Gastroesophageal sphincter (tissue), 4 donors: ENCODE results near the gene ZNF343. TPM values are rescaled to one million over a fixed set of nuclear protein-coding genes. Genes with fewer than 3 reads are reported as not detected.

Experiments used
- ATAC-seq: fragments of 150-250 bp; one replicate; pipeline ENCODE4 v1.9.1; 2016; ENCODE audit warnings: mild to moderate bottlenecking, moderate library complexity
- H3K27ac ChIP-seq, 4 donors: fragments of 200-600 bp; sonication (generic) in 3 of 4; 1 replicate in 3 of 4; 2 replicates in 1 of 4; pipeline ENCODE4 v1.5.1; 2016 to 2019
- H3K27me3 ChIP-seq: fragments of 200-600 bp; sonication (generic); one replicate; pipeline ENCODE4 v1.5.1; 2019
- H3K36me3 ChIP-seq, 2 donors: fragments of 200-600 bp; sonication (generic); one replicate each; pipeline ENCODE4 v1.5.1; 2019; ENCODE audit warnings: control low read depth in 1 of 2
- H3K4me1 ChIP-seq, 3 donors: fragments of 200-600 bp; sonication (generic); 1 replicate in 2 of 3; 2 replicates in 1 of 3; pipeline ENCODE4 v1.5.1; 2016 to 2019; ENCODE audit warnings: control low read depth in 2 of 3
- H3K4me3 ChIP-seq, 2 donors: fragments of 200-600 bp; sonication (generic); one replicate each; pipeline ENCODE4 v1.5.1; 2019; ENCODE audit warnings: mild to moderate bottlenecking in 1 of 2, moderate library complexity in 1 of 2
- H3K9me3 ChIP-seq, 3 donors: fragments of 200-600 bp; sonication (generic); one replicate each; pipeline ENCODE4 v1.5.1; 2017 to 2019; ENCODE audit warnings: control low read depth in 2 of 3
- EP300 ChIP-seq: sonication (generic); formaldehyde crosslinking; IDR thresholded peaks from one replicate; pipeline ENCODE4 v1.6.1; 2017; ENCODE audit warnings: antibody characterized with exemption, mild to moderate bottlenecking
- POLR2A ChIP-seq, 2 donors: fragments of 450-650 bp; IDR thresholded peaks; one replicate each; pipeline ENCODE4 v1.6.1; 2017; ENCODE audit warnings: antibody characterized with exemption in 2 of 2, mild to moderate bottlenecking in 2 of 2, moderate library complexity in 1 of 2
- POLR2AphosphoS5 ChIP-seq: sonication (generic); formaldehyde crosslinking; IDR thresholded peaks from one replicate; pipeline ENCODE4 v1.6.1; 2017; ENCODE audit warnings: antibody characterized with exemption
- WGBS, 2 donors: methylation state at CpG; one replicate each; pipeline ENCODE4 v1.1.5; 2018; ENCODE audit warnings: low coverage in 1 of 2; 5-methylcytosine and 5-hydroxymethylcytosine counted together
- total RNA-seq, 4 donors: library from RNA; depleted of rRNA; stranded (reverse); fragments of >200 nt; gene quantifications; one replicate each; pipeline ENCODE4 v1.1.0, GENCODE V29; 2016
- TF ChIP-seq, protein P1 (sequence below), 4 experiments: fragments of 200-600 bp in 2 of 4; fragments of 450-650 bp in 2 of 4; sonication (generic) in 1 of 4; IDR thresholded peaks; one replicate each; pipeline ENCODE4 v1.5.1; 2017 to 2019; ENCODE audit warnings: antibody characterized with exemption in 4 of 4, mild to moderate bottlenecking in 2 of 4, moderate library complexity in 2 of 4

Gene ZNF343
- total RNA-seq, 4 donors from 2014 or later: 10.3 to 16.8 (median 12.5) TPM

DNA sequence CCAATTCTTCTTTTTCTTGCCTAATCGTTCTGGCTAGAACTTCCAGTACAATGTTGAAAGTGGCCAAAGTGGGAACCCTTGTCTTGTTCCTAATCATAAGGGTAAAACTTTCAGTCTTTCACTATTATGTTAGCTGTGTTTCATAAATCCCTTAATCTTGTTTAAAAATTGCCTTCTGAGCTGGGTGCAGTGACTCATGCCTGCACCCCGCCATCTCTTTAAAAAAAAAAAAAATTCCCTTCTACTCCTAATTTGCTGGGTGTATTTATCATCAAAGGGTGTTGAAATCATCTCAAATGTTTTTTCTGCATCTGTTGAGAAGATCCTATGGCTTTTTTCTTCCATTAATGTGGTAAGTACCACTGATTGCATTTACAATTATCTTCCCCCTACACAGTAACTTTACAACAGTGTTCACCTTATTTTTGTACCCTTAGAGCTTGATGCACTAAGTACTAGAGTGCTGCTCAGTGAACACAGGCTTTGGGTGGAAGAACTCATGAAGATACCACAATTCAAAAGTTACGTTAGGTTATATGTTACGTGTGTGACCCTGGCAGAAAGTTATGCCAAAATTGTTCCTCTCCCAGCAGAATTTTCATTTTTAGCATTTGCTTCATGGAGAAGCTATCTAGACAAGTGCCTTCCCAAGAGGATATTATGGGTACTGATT is 47.8 kb downstream of the ZNF343 start:
- ATAC-seq: no peak

GRCh38 chr20:2459981-2460751 is 48.5 kb downstream of the ZNF343 start:
- TF ChIP-seq POLR2AphosphoS5 (no peak), POLR2A (IDR thresholded peaks at IDR 0.05) (no peak), EP300 (no peak)
- TF ChIP-seq, protein P1, sequence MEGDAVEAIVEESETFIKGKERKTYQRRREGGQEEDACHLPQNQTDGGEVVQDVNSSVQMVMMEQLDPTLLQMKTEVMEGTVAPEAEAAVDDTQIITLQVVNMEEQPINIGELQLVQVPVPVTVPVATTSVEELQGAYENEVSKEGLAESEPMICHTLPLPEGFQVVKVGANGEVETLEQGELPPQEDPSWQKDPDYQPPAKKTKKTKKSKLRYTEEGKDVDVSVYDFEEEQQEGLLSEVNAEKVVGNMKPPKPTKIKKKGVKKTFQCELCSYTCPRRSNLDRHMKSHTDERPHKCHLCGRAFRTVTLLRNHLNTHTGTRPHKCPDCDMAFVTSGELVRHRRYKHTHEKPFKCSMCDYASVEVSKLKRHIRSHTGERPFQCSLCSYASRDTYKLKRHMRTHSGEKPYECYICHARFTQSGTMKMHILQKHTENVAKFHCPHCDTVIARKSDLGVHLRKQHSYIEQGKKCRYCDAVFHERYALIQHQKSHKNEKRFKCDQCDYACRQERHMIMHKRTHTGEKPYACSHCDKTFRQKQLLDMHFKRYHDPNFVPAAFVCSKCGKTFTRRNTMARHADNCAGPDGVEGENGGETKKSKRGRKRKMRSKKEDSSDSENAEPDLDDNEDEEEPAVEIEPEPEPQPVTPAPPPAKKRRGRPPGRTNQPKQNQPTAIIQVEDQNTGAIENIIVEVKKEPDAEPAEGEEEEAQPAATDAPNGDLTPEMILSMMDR (IDR thresholded peaks at IDR 0.05): no peak
- Histone ChIP-seq H3K27me3 (no peaks in the 10 kb centered on the region), H3K4me3 (no peak overlapping the region), H3K4me1 (no peaks in the 10 kb centered on the region), H3K9me3 (no peaks in the 10 kb centered on the region), H3K27ac (no peak overlapping the region), H3K36me3 (peaks cover 34 to 68% of the 10 kb centered on the region in 2 donors)
- ATAC-seq: no peak
- 65 to 83% methylated on average over 1 of the region's 1 CpG for whole genome bisulfite sequencing, 2 donors

More for the DNA sequence above, 47.8 kb downstream of the ZNF343 start:
- no peak overlapping the region for H3K4me3 ChIP-seq
- TF ChIP-seq POLR2AphosphoS5: no peak
- no peaks in the 10 kb centered on the region for H3K4me1 ChIP-seq
- H3K36me3 ChIP-seq: peaks cover 34 to 75% of the 10 kb centered on the region in 2 donors
- no peaks in the 10 kb centered on the region for H3K9me3 ChIP-seq
- H3K27ac ChIP-seq: no peak overlapping the region
- no peaks in the 10 kb centered on the region for H3K27me3 ChIP-seq
- WGBS, 2 donors: 81 to 83% methylated on average over 4 of the region's 4 CpGs

DNA sequence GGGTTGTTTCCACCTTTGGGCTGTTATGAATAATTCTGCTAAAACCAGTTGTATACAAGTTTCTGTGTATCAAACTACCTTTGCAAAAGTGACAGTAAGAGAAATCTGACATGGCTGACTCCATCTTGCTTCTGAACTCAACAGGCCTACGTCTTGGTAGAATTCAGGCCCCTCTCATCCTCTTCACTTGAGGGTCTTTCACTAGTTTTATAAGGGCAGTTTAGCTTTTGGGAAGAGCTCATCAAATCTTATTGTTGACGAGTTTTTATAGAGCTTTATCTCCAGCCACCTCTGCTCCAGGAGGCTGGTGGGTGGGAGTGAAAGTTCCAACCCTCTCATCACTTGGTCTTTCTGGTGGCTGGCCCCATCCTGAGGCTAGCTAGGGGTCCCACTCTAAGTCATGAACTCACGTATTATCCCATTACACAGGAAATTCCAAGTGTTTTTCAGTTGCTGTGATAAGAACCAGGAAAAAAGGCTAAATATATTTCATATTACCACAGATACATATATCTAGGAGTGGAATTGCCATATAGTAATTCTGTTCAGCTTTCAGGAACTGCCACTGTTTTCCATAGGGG is 49.7 kb downstream of the ZNF343 start:
- Histone ChIP-seq H3K36me3 (peaks cover 27 to 56% of the 10 kb centered on the region in 2 donors), H3K4me3 (no peak overlapping the region), H3K9me3 (no peaks in the 10 kb centered on the region), H3K27ac (no peak overlapping the region), H3K4me1 (peaks cover 0 to 5% (median 0%) of the 10 kb centered on the region in 3 donors), H3K27me3 (no peaks in the 10 kb centered on the region)
- no peak for TF ChIP-seq POLR2A (IDR thresholded peaks at IDR 0.05)
- TF ChIP-seq POLR2AphosphoS5: no peak
- no peak for TF ChIP-seq EP300
- TF ChIP-seq, protein P1 (IDR thresholded peaks at IDR 0.05): no peak
- ATAC-seq: no peak
- 87 to 100% methylated on average over 3 of the region's 3 CpGs for WGBS, 2 donors

- H3K27ac ChIP-seq: no peak overlapping the region
- H3K9me3 ChIP-seq: no peaks in the 10 kb centered on the region
- peaks cover 0 to 5% (median 0%) of the 10 kb centered on the region in 3 donors for H3K4me1 ChIP-seq
- H3K27me3 ChIP-seq: no peaks in the 10 kb centered on the region
- WGBS, 2 donors: 52 to 54% methylated on average over 2 of the region's 2 CpGs
- H3K36me3 ChIP-seq: peaks cover under 1 to 25% of the 10 kb centered on the region in 2 donors
- no peak for TF ChIP-seq POLR2AphosphoS5
- TF ChIP-seq, protein P1 (IDR thresholded peaks at IDR 0.05): no peak
- TF ChIP-seq POLR2A (IDR thresholded peaks at IDR 0.05): no peak
- no peak for TF ChIP-seq EP300
- no peak for ATAC-seq
- no peak overlapping the region for H3K4me3 ChIP-seq
Observed at GRCh38 chr20:2455771-2456497, 52.8 kb downstream of the ZNF343 start.

GRCh38 chr20:2453792-2454191 is 54.9 kb downstream of the ZNF343 start:
- ATAC-seq: no peak
- H3K36me3 ChIP-seq: peaks cover 0 to 4% of the 10 kb centered on the region in 2 donors
- H3K27ac ChIP-seq: no peak overlapping the region
- 70 to 100% methylated on average over 1 to 3 of the region's 3 CpGs for WGBS, 2 donors
- H3K4me1 ChIP-seq: peaks cover 0 to 5% (median 0%) of the 10 kb centered on the region in 3 donors
- no peak overlapping the region for H3K4me3 ChIP-seq
- H3K9me3 ChIP-seq: no peaks in the 10 kb centered on the region
- H3K27me3 ChIP-seq: no peaks in the 10 kb centered on the region
- no peak for TF ChIP-seq POLR2A (IDR thresholded peaks at IDR 0.05)
- TF ChIP-seq EP300: no peak
- TF ChIP-seq, protein P1 (IDR thresholded peaks at IDR 0.05): no peak
- no peak for TF ChIP-seq POLR2AphosphoS5
